Prostate gland (tissue), 2 donors: ENCODE data around the gene KLK15. TPM values are rescaled to one million over a fixed set of nuclear protein-coding genes. Genes with fewer than 3 reads are reported as not detected.
A peak's percentile ranks its signal among the peaks of the same experiment; 100 is the strongest.
"Not testable (repeated sequence)": the region's sequence is repeated elsewhere in the genome, so short reads cannot be mapped to it uniquely, and the experiment has no call there.

Experiments used
- DNase-seq: peaks from one replicate; pipeline ENCODE4 v3.0.0-alpha.2; 2019; ENCODE audit warnings: low spot score
- H3K27ac ChIP-seq, 2 donors: fragments of 200-600 bp; sonication (generic); 2 replicates each; pipeline ENCODE4 v1.5.1; 2017 to 2019
- H3K27me3 ChIP-seq: fragments of 200-600 bp; sonication (generic); replicated peaks from 2 replicates; pipeline ENCODE4 v1.5.1; 2019; ENCODE audit not compliant: insufficient read depth
- H3K36me3 ChIP-seq, 2 donors: fragments of 200-600 bp; sonication (generic); 1 replicate in 1 of 2; 2 replicates in 1 of 2; pipeline versions ENCODE4 v1.5.1 to v1.8.1; 2017 to 2019
- H3K4me1 ChIP-seq: fragments of 200-600 bp; sonication (generic); replicated peaks from 2 replicates; pipeline ENCODE4 v1.5.1; 2019
- H3K4me3 ChIP-seq, 2 donors: fragments of 200-600 bp; sonication (generic); 2 replicates each; pipeline ENCODE4 v1.5.1; 2017 to 2019
- H3K9me3 ChIP-seq: fragments of 200-600 bp; sonication (generic); 2 replicates; pipeline ENCODE4 v1.5.1; 2017
- CTCF ChIP-seq, 4 experiments: fragments of 200-600 bp in 2 of 4; fragments of 450-650 bp in 2 of 4; sonication (generic) in 2 of 4; IDR thresholded peaks; 1 replicate in 3 of 4; 2 replicates in 1 of 4; pipeline ENCODE4 v1.5.1; 2016 to 2019; ENCODE audit warnings: antibody characterized with exemption in 4 of 4, mild to moderate bottlenecking in 2 of 4, moderate library complexity in 2 of 4
- POLR2A ChIP-seq: fragments of 450-650 bp; IDR thresholded peaks from one replicate; pipeline ENCODE4 v1.6.1; 2016; ENCODE audit warnings: antibody characterized with exemption, mild to moderate bottlenecking
- POLR2AphosphoS5 ChIP-seq: sonication (generic); formaldehyde crosslinking; IDR thresholded peaks from one replicate; pipeline ENCODE4 v1.6.1; 2017; ENCODE audit warnings: antibody characterized with exemption
- WGBS: methylation state at CpG from one replicate; pipeline ENCODE4 v1.1.5; 2018; 5-methylcytosine and 5-hydroxymethylcytosine counted together
- intact Hi-C: fragments of 100-400 bp; cut with DNase I; formaldehyde crosslinking; loops from one replicate; pipeline ENCODE4 v1.14.2; 2022
- total RNA-seq, 2 donors: library from RNA; depleted of rRNA; stranded (reverse); fragments of >200 nt; gene quantifications; one replicate each; pipeline ENCODE4 v1.1.0, GENCODE V29; 2016

Gene KLK15
- total RNA-seq, 2 donors from 2014 or later = 4.0 to 8.5 TPM

GRCh38 chr19:50812474-50812873 lies 20.9 kb downstream of the KLK15 start:
- H3K9me3 ChIP-seq = no peaks in the 10 kb centered on the region
- no peaks in the 10 kb centered on the region for H3K4me1 ChIP-seq
- 56% methylated on average over 3 of the region's 3 CpGs for WGBS
- no peak for DNase-seq
- H3K36me3 ChIP-seq = no peaks in the 10 kb centered on the region
- intact Hi-C loops = no loop called here
- H3K27ac ChIP-seq = no peak overlapping the region
- H3K4me3 ChIP-seq = no peak overlapping the region
- TF ChIP-seq POLR2A (no peak), CTCF (IDR thresholded peaks at IDR 0.05) (no peak)
- H3K27me3 ChIP-seq = no peaks in the 10 kb centered on the region

GRCh38 chr19:50811622-50812238 lies 21.6 kb downstream of the KLK15 start:
- H3K9me3 ChIP-seq, intact Hi-C loops, H3K4me3 ChIP-seq, H3K27ac ChIP-seq, H3K27me3 ChIP-seq, H3K36me3 ChIP-seq, H3K4me1 ChIP-seq, DNase-seq: not testable (repeated sequence)
- 100% methylated on average over 3 of the region's 3 CpGs for WGBS

GRCh38 chr19:50808856-50809255 lies 24.5 kb downstream of the KLK15 start:
- Histone ChIP-seq H3K4me3 (no peak overlapping the region), H3K36me3 (no peaks in the 10 kb centered on the region), H3K4me1 (no peaks in the 10 kb centered on the region), H3K9me3 (no peaks in the 10 kb centered on the region), H3K27me3 (no peaks in the 10 kb centered on the region), H3K27ac (no peak overlapping the region)
- TF ChIP-seq CTCF (IDR thresholded peaks at IDR 0.05) = no peak
- no peak for TF ChIP-seq POLR2AphosphoS5
- no peak for TF ChIP-seq POLR2A
- intact Hi-C loops = loop anchor here (10.0 kb wide), 1 partner anchor 424 kb away; the partner anchor contains the start of gene POLD1
- 50% methylated on average over 1 of the region's 1 CpG for WGBS
- DNase-seq = no peak

- no peaks in the 10 kb centered on the region for H3K9me3 ChIP-seq
- H3K36me3 ChIP-seq = no peaks in the 10 kb centered on the region
- H3K4me3 ChIP-seq = peak overlapping the region; percentile 76 to 92
- TF ChIP-seq CTCF (IDR thresholded peaks at IDR 0.05) (peak in 2 of 4 experiments; percentile 16 to 26), POLR2AphosphoS5 (peak; percentile 98), POLR2A (peak; percentile 62)
- peak overlapping the region; percentile 93 to 96 for H3K27ac ChIP-seq
- peaks cover 5% of the 10 kb centered on the region for H3K4me1 ChIP-seq
- WGBS = 0% methylated on average over 62 of the region's 62 CpGs
- intact Hi-C loops = loop anchor here (10.0 kb wide), 1 partner anchor 420 kb away; the partner anchor contains the start of gene POLD1
- H3K27me3 ChIP-seq = no peaks in the 10 kb centered on the region
- peak; percentile 99 for DNase-seq
These were observed 28.7 kb downstream of the KLK15 start for GRCh38 chr19:50804420-50805272.

- peaks cover 6% of the 10 kb centered on the region for H3K4me1 ChIP-seq
- DNase-seq = no peak
- WGBS = 0% methylated on average over 40 of the region's 40 CpGs
- TF ChIP-seq CTCF (IDR thresholded peaks at IDR 0.05) = no peak
- no peak for TF ChIP-seq POLR2A
- TF ChIP-seq POLR2AphosphoS5 = no peak
- H3K36me3 ChIP-seq = peaks cover 0 to 2% of the 10 kb centered on the region in 2 donors
- H3K27ac ChIP-seq = peak overlapping the region; percentile 93 to 96
- intact Hi-C loops = loop anchor here (10.0 kb wide), 1 partner anchor 419 kb away; the partner anchor contains the start of gene POLD1
- H3K9me3 ChIP-seq = no peaks in the 10 kb centered on the region
- H3K27me3 ChIP-seq = no peaks in the 10 kb centered on the region
- H3K4me3 ChIP-seq = peak overlapping the region; percentile 76 to 92
These were observed 29.5 kb downstream of the KLK15 start for GRCh38 chr19:50803633-50804419.
